Loucy (cell line): ENCODE measurements around the gene S1PR3.

ENCODE experiments used
- H2AFZ ChIP-seq: fragments of 200-600 bp; sonication (generic); 2 replicates; pipeline ENCODE4 v1.6.0; 2016; ENCODE audit warnings: antibody characterized with exemption, mild to moderate bottlenecking, low read length, moderate library complexity
- H3F3A ChIP-seq: fragments of 200-600 bp; 2 replicates; pipeline ENCODE4 v1.6.0; 2016; ENCODE audit warnings: antibody characterized with exemption, low read depth, mild to moderate bottlenecking
- H3K27me3 ChIP-seq: fragments of 200-600 bp; sonication (generic); 2 replicates; pipeline ENCODE4 v1.6.1; 2014; ENCODE audit warnings: low read length, mild to moderate bottlenecking; ENCODE audit not compliant: insufficient read depth, poor library complexity, severe bottlenecking
- H3K36me3 ChIP-seq: fragments of 200-600 bp; sonication (generic); 2 replicates; pipeline ENCODE4 v1.6.1; 2016; ENCODE audit warnings: low read length; ENCODE audit not compliant: insufficient read depth
- H3K4me1 ChIP-seq: fragments of 200-600 bp; sonication (generic); 2 replicates; pipeline ENCODE4 v1.5.1; 2014; ENCODE audit warnings: low read length, mild to moderate bottlenecking; ENCODE audit not compliant: insufficient read depth, poor library complexity, severe bottlenecking
- H3K4me2 ChIP-seq: fragments of 200-600 bp; sonication (generic); 2 replicates; pipeline ENCODE4 v1.6.0; 2014; ENCODE audit warnings: antibody characterized with exemption, low read length, low read depth, mild to moderate bottlenecking; ENCODE audit not compliant: poor library complexity, severe bottlenecking
- H3K4me3 ChIP-seq: fragments of 200-600 bp; sonication (generic); 2 replicates; pipeline ENCODE4 v1.5.1; 2014; ENCODE audit warnings: low read length, mild to moderate bottlenecking, mixed read lengths; ENCODE audit not compliant: poor library complexity, severe bottlenecking
- H3K79me2 ChIP-seq: fragments of 200-600 bp; sonication (generic); 2 replicates; pipeline ENCODE4 v1.6.1; 2014; ENCODE audit warnings: low read length; ENCODE audit not compliant: insufficient read depth
- H3K9ac ChIP-seq: fragments of 200-600 bp; sonication (generic); 2 replicates; pipeline ENCODE4 v1.6.0; 2014; ENCODE audit warnings: mild to moderate bottlenecking, low read depth, low read length, moderate library complexity; ENCODE audit not compliant: poor library complexity, severe bottlenecking
- H3K9me2 ChIP-seq: fragments of 200-600 bp; sonication (generic); replicated peaks from 2 replicates; pipeline ENCODE4 v1.6.1; 2016; ENCODE audit warnings: low read depth, low read length, mixed read lengths
- H3K9me3 ChIP-seq: fragments of 200-600 bp; sonication (generic); 2 replicates; pipeline ENCODE4 v1.6.1; 2014; ENCODE audit warnings: mild to moderate bottlenecking, antibody characterized with exemption, low read length, low read depth; ENCODE audit not compliant: insufficient read depth
- H4K20me1 ChIP-seq: fragments of 200-600 bp; sonication (generic); 2 replicates; pipeline ENCODE4 v1.6.0; 2014; ENCODE audit warnings: antibody characterized with exemption, low read length, mild to moderate bottlenecking; ENCODE audit not compliant: insufficient read depth, poor library complexity, severe bottlenecking
- EZH2phosphoT487 ChIP-seq: fragments of 200-600 bp; IDR thresholded peaks from 2 replicates; pipeline ENCODE4 v1.6.1; 2018; ENCODE audit warnings: antibody characterized with exemption, mild to moderate bottlenecking, moderate library complexity, borderline replicate concordance
- TF ChIP-seq, protein P1 (sequence below): fragments of 200-600 bp; sonication (generic); conservative IDR thresholded peaks from 2 replicates; pipeline ENCODE4 v1.5.1; 2014; ENCODE audit warnings: mild to moderate bottlenecking, antibody characterized with exemption, low read length

S1PR3 gene

DNA sequence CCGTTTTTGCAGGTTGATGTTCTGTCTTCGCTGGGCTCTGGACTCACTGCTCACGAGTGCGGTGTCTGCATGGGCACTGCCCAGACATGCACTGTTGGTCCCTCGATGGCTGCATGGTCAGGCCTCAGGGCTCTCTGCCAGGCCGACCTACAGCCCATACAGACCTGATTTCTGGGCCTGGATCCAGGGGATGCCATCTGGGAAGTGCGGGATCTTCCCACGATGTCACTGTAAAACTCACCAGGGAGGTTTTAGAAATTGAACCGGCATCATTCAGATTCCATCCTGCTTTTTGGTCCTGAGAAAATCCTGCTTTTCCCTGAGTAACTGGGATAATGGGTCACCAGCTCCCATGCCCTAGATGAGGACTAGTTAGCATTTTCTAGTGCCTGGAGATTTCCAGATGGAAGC, 9.1 kb downstream of the S1PR3 start:
- no peaks in the 10 kb centered on the region for H4K20me1 ChIP-seq
- peak overlapping the region; percentile 41 for H3K9ac ChIP-seq

DNA sequence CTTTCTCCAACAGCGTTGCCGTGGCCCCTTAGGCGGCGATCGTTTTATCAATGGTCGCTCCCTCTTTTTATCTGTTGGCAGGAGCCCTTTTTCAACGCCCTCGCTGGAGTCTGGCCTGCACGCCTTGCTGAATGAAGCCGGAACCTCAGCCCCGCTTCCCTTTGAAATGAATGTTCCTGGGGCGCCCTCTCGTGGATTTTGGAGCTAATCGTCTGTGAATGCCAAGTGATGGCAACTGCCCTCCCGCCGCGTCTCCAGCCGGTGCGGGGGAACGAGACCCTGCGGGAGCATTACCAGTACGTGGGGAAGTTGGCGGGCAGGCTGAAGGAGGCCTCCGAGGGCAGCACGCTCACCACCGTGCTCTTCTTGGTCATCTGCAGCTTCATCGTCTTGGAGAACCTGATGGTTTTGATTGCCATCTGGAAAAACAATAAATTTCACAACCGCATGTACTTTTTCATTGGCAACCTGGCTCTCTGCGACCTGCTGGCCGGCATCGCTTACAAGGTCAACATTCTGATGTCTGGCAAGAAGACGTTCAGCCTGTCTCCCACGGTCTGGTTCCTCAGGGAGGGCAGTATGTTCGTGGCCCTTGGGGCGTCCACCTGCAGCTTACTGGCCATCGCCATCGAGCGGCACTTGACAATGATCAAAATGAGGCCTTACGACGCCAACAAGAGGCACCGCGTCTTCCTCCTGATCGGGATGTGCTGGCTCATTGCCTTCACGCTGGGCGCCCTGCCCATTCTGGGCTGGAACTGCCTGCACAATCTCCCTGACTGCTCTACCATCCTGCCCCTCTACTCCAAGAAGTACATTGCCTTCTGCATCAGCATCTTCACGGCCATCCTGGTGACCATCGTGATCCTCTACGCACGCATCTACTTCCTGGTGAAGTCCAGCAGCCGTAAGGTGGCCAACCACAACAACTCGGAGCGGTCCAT, 10.0 kb downstream of the S1PR3 start:
- peak overlapping the region; percentile 41 for H3K9ac ChIP-seq
- H3K79me2 ChIP-seq = no peaks in the 10 kb centered on the region
- H2AFZ ChIP-seq = peak overlapping the region; percentile 86
- H3F3A ChIP-seq = no peaks in the 10 kb centered on the region
- H3K36me3 ChIP-seq = no peaks in the 10 kb centered on the region
- no peaks in the 10 kb centered on the region for H3K9me2 ChIP-seq
- H3K9me3 ChIP-seq = no peaks in the 10 kb centered on the region
- H4K20me1 ChIP-seq = no peaks in the 10 kb centered on the region
- H3K4me2 ChIP-seq = peak overlapping the region; percentile 50
- H3K4me1 ChIP-seq = peaks cover 21% of the 10 kb centered on the region
- H3K4me3 ChIP-seq = peak overlapping the region; percentile 34
- peaks cover 6% of the 10 kb centered on the region for H3K27me3 ChIP-seq
- no peak for TF ChIP-seq EZH2phosphoT487
- TF ChIP-seq, protein P1, sequence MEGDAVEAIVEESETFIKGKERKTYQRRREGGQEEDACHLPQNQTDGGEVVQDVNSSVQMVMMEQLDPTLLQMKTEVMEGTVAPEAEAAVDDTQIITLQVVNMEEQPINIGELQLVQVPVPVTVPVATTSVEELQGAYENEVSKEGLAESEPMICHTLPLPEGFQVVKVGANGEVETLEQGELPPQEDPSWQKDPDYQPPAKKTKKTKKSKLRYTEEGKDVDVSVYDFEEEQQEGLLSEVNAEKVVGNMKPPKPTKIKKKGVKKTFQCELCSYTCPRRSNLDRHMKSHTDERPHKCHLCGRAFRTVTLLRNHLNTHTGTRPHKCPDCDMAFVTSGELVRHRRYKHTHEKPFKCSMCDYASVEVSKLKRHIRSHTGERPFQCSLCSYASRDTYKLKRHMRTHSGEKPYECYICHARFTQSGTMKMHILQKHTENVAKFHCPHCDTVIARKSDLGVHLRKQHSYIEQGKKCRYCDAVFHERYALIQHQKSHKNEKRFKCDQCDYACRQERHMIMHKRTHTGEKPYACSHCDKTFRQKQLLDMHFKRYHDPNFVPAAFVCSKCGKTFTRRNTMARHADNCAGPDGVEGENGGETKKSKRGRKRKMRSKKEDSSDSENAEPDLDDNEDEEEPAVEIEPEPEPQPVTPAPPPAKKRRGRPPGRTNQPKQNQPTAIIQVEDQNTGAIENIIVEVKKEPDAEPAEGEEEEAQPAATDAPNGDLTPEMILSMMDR = peak; percentile 86

More for the DNA sequence above, 9.1 kb downstream of the S1PR3 start:
- H3K27me3 ChIP-seq = peaks cover 6% of the 10 kb centered on the region
- H3K4me2 ChIP-seq = peak overlapping the region; percentile 50
- no peaks in the 10 kb centered on the region for H3K79me2 ChIP-seq
- peaks cover 21% of the 10 kb centered on the region for H3K4me1 ChIP-seq
- no peaks in the 10 kb centered on the region for H3F3A ChIP-seq
- H2AFZ ChIP-seq = peak overlapping the region; percentile 86
- TF ChIP-seq, protein P1 = no peak
- no peak for TF ChIP-seq EZH2phosphoT487
- no peak overlapping the region for H3K4me3 ChIP-seq
- H3K9me3 ChIP-seq = no peaks in the 10 kb centered on the region
- H3K36me3 ChIP-seq = no peaks in the 10 kb centered on the region
- H3K9me2 ChIP-seq = no peaks in the 10 kb centered on the region

DNA sequence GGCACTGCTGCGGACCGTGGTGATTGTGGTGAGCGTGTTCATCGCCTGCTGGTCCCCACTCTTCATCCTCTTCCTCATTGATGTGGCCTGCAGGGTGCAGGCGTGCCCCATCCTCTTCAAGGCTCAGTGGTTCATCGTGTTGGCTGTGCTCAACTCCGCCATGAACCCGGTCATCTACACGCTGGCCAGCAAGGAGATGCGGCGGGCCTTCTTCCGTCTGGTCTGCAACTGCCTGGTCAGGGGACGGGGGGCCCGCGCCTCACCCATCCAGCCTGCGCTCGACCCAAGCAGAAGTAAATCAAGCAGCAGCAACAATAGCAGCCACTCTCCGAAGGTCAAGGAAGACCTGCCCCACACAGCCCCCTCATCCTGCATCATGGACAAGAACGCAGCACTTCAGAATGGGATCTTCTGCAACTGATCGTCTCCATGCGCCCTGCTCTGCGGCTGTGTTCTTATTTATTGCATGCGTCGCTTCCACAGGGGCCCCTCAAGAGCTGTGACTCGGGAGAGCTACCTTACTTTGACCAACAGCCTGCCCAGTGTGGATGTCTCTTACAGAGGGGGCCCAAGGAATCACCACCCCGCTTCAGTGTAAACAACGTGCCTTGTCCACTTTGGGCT, 10.8 kb downstream of the S1PR3 start:
- Histone ChIP-seq H3K79me2 (no peaks in the 10 kb centered on the region), H3K9me3 (no peaks in the 10 kb centered on the region), H3K4me1 (peaks cover 21% of the 10 kb centered on the region), H3F3A (no peaks in the 10 kb centered on the region), H3K36me3 (no peaks in the 10 kb centered on the region), H4K20me1 (no peaks in the 10 kb centered on the region), H3K9me2 (no peaks in the 10 kb centered on the region), H3K4me3 (no peak overlapping the region), H3K27me3 (peaks cover 6% of the 10 kb centered on the region), H2AFZ (no peak overlapping the region), H3K9ac (no peak overlapping the region), H3K4me2 (no peak overlapping the region)
- TF ChIP-seq, protein P1 = no peak
- TF ChIP-seq EZH2phosphoT487 = no peak
